Neutrophil (primary cell): ENCODE data around the gene ARSJ.

Source experiments
- H3K27ac ChIP-seq: fragments of 200-600 bp; sonication (generic); 2 replicates; pipeline ENCODE4 v1.5.1; 2016; ENCODE audit warnings: mild to moderate bottlenecking, moderate library complexity
- H3K27me3 ChIP-seq: fragments of 200-600 bp; sonication (generic); 2 replicates; pipeline ENCODE4 v1.6.0; 2016; ENCODE audit warnings: mild to moderate bottlenecking
- H3K36me3 ChIP-seq: fragments of 200-600 bp; sonication (generic); 2 replicates; pipeline ENCODE4 v1.5.1; 2017
- H3K4me1 ChIP-seq, 2 experiments: fragments of 200-600 bp in 1 of 2; sonication (generic) in 1 of 2; 1 replicate in 1 of 2; 2 replicates in 1 of 2; pipeline versions ENCODE4 v1.5.1 to v1.6.1; 2013 to 2016; ENCODE audit warnings: low read depth in 1 of 2, low read length in 1 of 2, mild to moderate bottlenecking in 1 of 2, moderate library complexity in 1 of 2; ENCODE audit not compliant: control insufficient read depth in 1 of 2, insufficient read depth in 1 of 2
- H3K4me3 ChIP-seq, 2 experiments: fragments of 200-600 bp in 1 of 2; sonication (generic) in 1 of 2; 1 replicate in 1 of 2; 2 replicates in 1 of 2; pipeline ENCODE4 v1.5.1; 2013 to 2016; ENCODE audit warnings: low read depth in 1 of 2, low read length in 1 of 2, mild to moderate bottlenecking in 1 of 2, moderate library complexity in 1 of 2
- H3K9me3 ChIP-seq: fragments of 200-600 bp; sonication (generic); 2 replicates; pipeline ENCODE4 v1.5.1; 2016
- TF ChIP-seq, protein P1 (sequence below): fragments of 200-600 bp; sonication (generic); IDR thresholded peaks from 2 replicates; pipeline ENCODE4 v1.5.1; 2016; ENCODE audit warnings: antibody characterized with exemption

Gene ARSJ

DNA sequence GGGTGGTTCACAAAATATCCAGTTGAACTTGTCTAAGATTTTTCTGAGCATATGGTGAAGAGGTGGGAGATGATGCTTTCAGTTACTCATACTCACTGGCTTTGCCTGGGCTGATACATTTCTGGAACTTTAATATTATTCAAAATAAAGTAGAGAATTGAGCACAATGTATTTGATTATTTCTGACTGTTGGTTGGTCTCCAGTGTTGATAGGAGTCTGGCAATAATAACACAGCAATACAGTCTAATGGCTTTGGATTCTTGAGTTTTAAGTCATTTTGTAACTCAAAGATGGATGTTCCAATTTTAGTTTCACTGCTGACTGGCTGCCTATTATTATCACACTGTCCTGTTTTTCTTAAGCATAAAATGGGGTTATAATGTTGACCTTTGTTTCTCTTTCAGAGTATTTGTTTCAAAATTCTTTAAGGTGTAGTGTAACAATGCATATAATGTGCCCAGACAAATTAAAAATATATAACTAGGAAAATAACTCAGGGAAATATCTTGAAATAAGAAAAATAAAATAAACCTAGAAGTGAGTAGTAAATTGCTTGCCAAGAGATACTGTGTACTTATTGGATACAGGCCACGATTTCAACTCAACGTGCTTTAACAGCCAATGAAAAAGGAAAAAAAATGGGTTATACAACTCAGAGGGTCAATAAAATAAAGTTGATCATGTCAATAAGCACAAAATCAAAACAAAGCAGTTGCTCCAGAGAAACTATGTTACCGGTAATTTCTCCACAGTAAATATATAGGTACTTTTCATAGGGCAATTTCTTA, 99.0 kb downstream of the ARSJ start:
- Histone ChIP-seq H3K4me1 (no peaks in the 10 kb centered on the region), H3K4me3 (no peak overlapping the region), H3K27ac (no peak overlapping the region), H3K27me3 (no peaks in the 10 kb centered on the region), H3K9me3 (no peaks in the 10 kb centered on the region), H3K36me3 (no peaks in the 10 kb centered on the region)
- TF ChIP-seq, protein P1, sequence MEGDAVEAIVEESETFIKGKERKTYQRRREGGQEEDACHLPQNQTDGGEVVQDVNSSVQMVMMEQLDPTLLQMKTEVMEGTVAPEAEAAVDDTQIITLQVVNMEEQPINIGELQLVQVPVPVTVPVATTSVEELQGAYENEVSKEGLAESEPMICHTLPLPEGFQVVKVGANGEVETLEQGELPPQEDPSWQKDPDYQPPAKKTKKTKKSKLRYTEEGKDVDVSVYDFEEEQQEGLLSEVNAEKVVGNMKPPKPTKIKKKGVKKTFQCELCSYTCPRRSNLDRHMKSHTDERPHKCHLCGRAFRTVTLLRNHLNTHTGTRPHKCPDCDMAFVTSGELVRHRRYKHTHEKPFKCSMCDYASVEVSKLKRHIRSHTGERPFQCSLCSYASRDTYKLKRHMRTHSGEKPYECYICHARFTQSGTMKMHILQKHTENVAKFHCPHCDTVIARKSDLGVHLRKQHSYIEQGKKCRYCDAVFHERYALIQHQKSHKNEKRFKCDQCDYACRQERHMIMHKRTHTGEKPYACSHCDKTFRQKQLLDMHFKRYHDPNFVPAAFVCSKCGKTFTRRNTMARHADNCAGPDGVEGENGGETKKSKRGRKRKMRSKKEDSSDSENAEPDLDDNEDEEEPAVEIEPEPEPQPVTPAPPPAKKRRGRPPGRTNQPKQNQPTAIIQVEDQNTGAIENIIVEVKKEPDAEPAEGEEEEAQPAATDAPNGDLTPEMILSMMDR, result no peak

DNA sequence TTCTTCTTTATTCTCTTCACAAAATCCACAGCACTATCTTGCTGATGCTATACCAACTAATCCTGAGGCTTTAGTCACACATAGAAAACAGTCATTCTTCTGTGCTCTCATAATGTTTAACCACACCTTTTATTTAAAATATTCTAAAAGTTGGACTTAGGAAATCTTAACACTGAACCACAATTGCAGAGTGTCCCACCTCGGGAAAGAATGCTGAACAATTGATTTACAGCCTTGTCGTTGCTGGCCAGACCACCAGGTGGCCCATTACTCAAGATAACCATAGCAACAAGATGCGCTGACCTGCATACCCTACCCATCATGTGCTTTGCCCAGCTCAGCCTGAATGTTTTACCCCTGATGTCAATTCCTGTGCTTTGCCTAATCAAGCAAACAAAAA, 100.8 kb downstream of the ARSJ start:
- Histone ChIP-seq H3K27me3 (no peaks in the 10 kb centered on the region), H3K9me3 (no peaks in the 10 kb centered on the region), H3K27ac (no peak overlapping the region), H3K36me3 (no peaks in the 10 kb centered on the region), H3K4me1 (no peaks in the 10 kb centered on the region), H3K4me3 (no peak overlapping the region)
- TF ChIP-seq, protein P1, result no peak

DNA sequence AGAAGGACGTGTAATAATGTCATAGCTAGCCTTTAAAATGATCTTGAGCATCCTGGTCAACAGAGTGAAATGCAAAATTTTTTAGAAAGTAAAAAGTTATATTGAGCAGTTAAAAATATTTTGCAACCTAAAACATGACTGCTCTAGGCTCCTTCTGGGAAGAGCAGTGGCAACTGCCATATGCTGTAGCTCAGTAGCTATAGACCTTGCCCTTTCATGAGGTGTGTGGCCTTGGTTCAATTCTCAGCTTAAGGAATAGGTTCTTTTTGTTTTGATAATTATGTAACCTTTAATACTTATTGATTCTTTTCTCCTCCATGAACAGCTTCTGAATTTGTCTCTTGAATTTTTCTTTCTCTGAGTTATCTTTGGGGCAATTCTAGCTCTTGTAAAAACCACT, 105.0 kb downstream of the ARSJ start:
- TF ChIP-seq, protein P1, result no peak
- H3K4me3 ChIP-seq, result no peak overlapping the region
- H3K27me3 ChIP-seq, result no peaks in the 10 kb centered on the region
- no peaks in the 10 kb centered on the region for H3K4me1 ChIP-seq
- no peak overlapping the region for H3K27ac ChIP-seq
- no peaks in the 10 kb centered on the region for H3K36me3 ChIP-seq
- no peaks in the 10 kb centered on the region for H3K9me3 ChIP-seq

DNA sequence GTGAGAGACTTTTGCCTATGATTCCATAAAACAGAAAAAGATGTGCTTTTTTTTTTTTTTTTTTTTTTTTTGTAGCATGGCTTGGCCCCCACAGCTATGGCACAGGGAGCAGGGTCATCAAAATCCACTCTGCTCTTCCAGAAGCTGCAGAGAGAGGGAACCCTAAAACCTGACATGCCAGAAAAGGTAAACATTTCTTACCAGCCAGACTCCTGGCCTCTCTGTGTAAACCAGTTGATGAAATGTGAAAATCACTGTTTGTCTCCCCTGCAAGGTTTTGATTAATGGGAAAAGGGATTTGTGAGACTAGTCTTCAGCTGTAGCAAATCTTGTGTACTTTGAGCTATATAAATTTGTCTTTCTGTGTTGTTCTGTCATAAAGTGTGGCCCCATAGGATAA, 105.9 kb downstream of the ARSJ start:
- no peaks in the 10 kb centered on the region for H3K9me3 ChIP-seq
- TF ChIP-seq, protein P1, result no peak
- no peak overlapping the region for H3K4me3 ChIP-seq
- H3K36me3 ChIP-seq, result no peaks in the 10 kb centered on the region
- no peaks in the 10 kb centered on the region for H3K27me3 ChIP-seq
- H3K27ac ChIP-seq, result no peak overlapping the region
- no peaks in the 10 kb centered on the region for H3K4me1 ChIP-seq

DNA sequence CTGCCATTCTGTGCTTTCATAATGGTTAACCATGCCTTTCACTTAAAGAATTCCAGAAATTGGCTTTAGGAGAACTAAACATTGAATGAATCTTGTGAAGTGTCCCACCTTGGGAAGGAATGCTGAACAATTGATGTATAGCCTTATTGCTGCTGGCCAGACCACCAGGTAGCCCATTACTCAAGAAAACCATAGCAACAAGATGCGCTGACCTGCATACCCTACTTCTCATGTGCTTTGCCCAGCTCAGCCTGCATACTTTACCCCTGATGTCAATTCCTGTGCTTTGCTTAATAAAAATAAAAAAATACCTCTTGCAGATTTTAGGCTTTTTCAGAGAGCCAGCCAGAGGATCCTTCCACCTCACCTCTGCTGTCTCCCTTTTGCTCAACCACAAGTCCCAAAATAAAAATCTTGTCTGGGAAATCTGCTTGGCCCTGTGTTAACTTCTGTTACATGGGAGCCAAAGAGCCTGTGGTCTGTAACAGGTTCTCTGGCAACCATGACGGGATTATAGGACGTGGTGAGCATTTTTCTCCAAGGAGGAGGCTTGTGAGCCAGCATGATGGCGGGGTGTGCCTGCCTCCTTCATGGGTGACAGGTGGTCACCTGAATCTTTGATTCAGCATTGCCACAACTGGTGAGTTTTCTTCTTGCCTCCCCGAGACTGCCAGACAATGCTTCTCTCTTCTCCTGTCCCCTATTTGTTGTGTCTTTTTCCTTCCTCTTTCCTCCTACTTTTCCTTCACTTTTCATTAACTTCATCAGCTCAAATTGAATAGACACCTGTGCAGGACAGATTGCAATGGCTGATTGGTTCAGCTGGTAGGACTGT, 106.8 kb downstream of the ARSJ start:
- Histone ChIP-seq H3K36me3 (no peaks in the 10 kb centered on the region), H3K4me1 (no peaks in the 10 kb centered on the region), H3K27me3 (no peaks in the 10 kb centered on the region), H3K4me3 (no peak overlapping the region), H3K9me3 (no peaks in the 10 kb centered on the region), H3K27ac (no peak overlapping the region)
- TF ChIP-seq, protein P1, result no peak
